ENCODE measurements around the gene RAB10. TPM values are rescaled to one million over a fixed set of nuclear protein-coding genes. Genes with fewer than 3 reads are reported as not detected.

The RAB10 gene
- total and polyA plus RNA-seq, 8 donors: 16.5 to 62.9 (median 37.8) TPM

GRCh38 chr2:26176279-26176615 is 142.4 kb downstream of the RAB10 start:
- DNase-seq: no peak
- H3K4me3 ChIP-seq: no peak overlapping the region
- no peak for FAIRE-seq
- no peaks in the 10 kb centered on the region for H3K36me3 ChIP-seq
- ATAC-seq: no peak
- TF ChIP-seq CTCF (IDR thresholded peaks at IDR 0.05): no peak
- peaks cover 0 to 9% (median 4%) of the 10 kb centered on the region in 3 donors for H3K4me1 ChIP-seq
- no peaks in the 10 kb centered on the region for H3K27me3 ChIP-seq
- H3K9me3 ChIP-seq: no peaks in the 10 kb centered on the region
- intact Hi-C loops (cut with DNase I): no loop called here
- H3K27ac ChIP-seq: no peak overlapping the region
- 82 to 85% methylated on average over 11 of the region's 11 CpGs for WGBS, 2 donors

- Histone ChIP-seq H3K9me3 (no peaks in the 10 kb centered on the region), H3K36me3 (no peaks in the 10 kb centered on the region), H3K4me1 (peaks cover 0 to 9% (median 4%) of the 10 kb centered on the region in 3 donors), H3K27ac (no peak overlapping the region), H3K4me3 (no peak overlapping the region), H3K27me3 (no peaks in the 10 kb centered on the region)
- ATAC-seq (no peak), FAIRE-seq (no peak), DNase-seq (no peak)
- TF ChIP-seq CTCF (IDR thresholded peaks at IDR 0.05): no peak
- intact Hi-C loops (cut with DNase I): no loop called here
- 92% methylated on average over 7 of the region's 7 CpGs for WGBS, 2 donors
Observed at GRCh38 chr2:26177122-26177521, 143.2 kb downstream of the RAB10 start.

- DNase-seq (no peak), ATAC-seq (no peak), FAIRE-seq (no peak)
- H3K4me3 ChIP-seq: no peak overlapping the region
- WGBS, 2 donors: 87 to 100% methylated on average over 3 of the region's 3 CpGs
- no peak for TF ChIP-seq CTCF (IDR thresholded peaks at IDR 0.05)
- intact Hi-C loops (cut with DNase I): no loop called here
- H3K9me3 ChIP-seq: no peaks in the 10 kb centered on the region
- no peaks in the 10 kb centered on the region for H3K36me3 ChIP-seq
- H3K27me3 ChIP-seq: no peaks in the 10 kb centered on the region
- peaks cover 0 to 8% (median 4%) of the 10 kb centered on the region in 3 donors for H3K4me1 ChIP-seq
- H3K27ac ChIP-seq: no peak overlapping the region
Observed at GRCh38 chr2:26178246-26178645, 144.4 kb downstream of the RAB10 start.

GRCh38 chr2:26178746-26179436 is 145.0 kb downstream of the RAB10 start:
- Histone ChIP-seq H3K4me3 (peak overlapping the region; percentile 17 to 48 (median 20)), H3K4me1 (peaks cover 0 to 3% (median 0%) of the 10 kb centered on the region in 3 donors), H3K9me3 (no peaks in the 10 kb centered on the region), H3K36me3 (no peaks in the 10 kb centered on the region), H3K27ac (no peak overlapping the region), H3K27me3 (no peaks in the 10 kb centered on the region)
- intact Hi-C loops (cut with DNase I): no loop called here
- WGBS, 2 donors: 2 to 7% methylated on average over 39 to 48 of the region's 48 CpGs
- ATAC-seq (peak in 3 of 4 donors; percentile 63 to 86 (median 76)), DNase-seq (peak in 2 of 6 donors; percentile 25 to 64), FAIRE-seq (no peak)
- no peak for TF ChIP-seq CTCF (IDR thresholded peaks at IDR 0.05)

GRCh38 chr2:26179446-26179913 is 145.6 kb downstream of the RAB10 start:
- H3K27me3 ChIP-seq: no peaks in the 10 kb centered on the region
- WGBS, 2 donors: 22 to 25% methylated on average over 6 to 12 of the region's 12 CpGs
- ATAC-seq (peak in 3 of 4 donors; percentile 7 to 16 (median 8)), FAIRE-seq (no peak), DNase-seq (peak in 1 of 6 donors; percentile 61)
- peak overlapping the region in 1 of 4 donors; percentile 48 for H3K4me3 ChIP-seq
- H3K36me3 ChIP-seq: no peaks in the 10 kb centered on the region
- no peaks in the 10 kb centered on the region for H3K9me3 ChIP-seq
- intact Hi-C loops (cut with DNase I): no loop called here
- TF ChIP-seq CTCF (IDR thresholded peaks at IDR 0.05): no peak
- H3K4me1 ChIP-seq: peaks cover 0 to 3% (median 0%) of the 10 kb centered on the region in 3 donors
- no peak overlapping the region for H3K27ac ChIP-seq
